Common myeloid progenitor, CD34-positive (primary cell): Measurements from ENCODE around the gene CSF3.

Experiments used
- CTCF ChIA-PET: fragments of 350-600 bp; sonication (Branson Sonifier 250); formaldehyde crosslinking; loops from one replicate; lab custom pipeline; 2021; ENCODE audit warnings: antibody characterized with exemption; lab: Charles Lee
- POLR2A ChIA-PET: fragments of 350-600 bp; sonication (Branson Sonifier 250); formaldehyde crosslinking; loops from one replicate; lab custom pipeline; 2021; ENCODE audit warnings: antibody characterized with exemption; lab: Charles Lee
- DNase-seq, 3 donors: peaks; one replicate each; pipeline versions ENCODE4 v3.0.0 to v3.0.0-alpha.2; 2013
- H3K27ac ChIP-seq, 2 experiments: 1 replicate in 1 of 2; 2 replicates in 1 of 2; pipeline ENCODE4 v1.7.0; 2013; ENCODE audit warnings: inconsistent platforms in 2 of 2, low read length in 2 of 2, mild to moderate bottlenecking in 2 of 2, low read depth in 1 of 2, moderate library complexity in 1 of 2; ENCODE audit not compliant: severe bottlenecking in 2 of 2, insufficient read depth in 1 of 2, poor library complexity in 1 of 2
- H3K27me3 ChIP-seq, 5 experiments: replicated peaks in 2 of 5; 1 replicate in 3 of 5; 2 replicates in 2 of 5; pipeline versions ENCODE4 v1.6.1 to v1.7.0; 2013; ENCODE audit warnings: low read length in 4 of 5, mild to moderate bottlenecking in 2 of 5, moderate library complexity in 2 of 5, inconsistent platforms in 1 of 5; ENCODE audit not compliant: insufficient read depth in 5 of 5, control insufficient read depth in 4 of 5
- H3K36me3 ChIP-seq, 4 experiments: 1 replicate in 2 of 4; 2 replicates in 2 of 4; pipeline versions ENCODE4 v1.6.1 to v1.7.0; 2013; ENCODE audit warnings: low read length in 3 of 4, control low read depth in 1 of 4, mild to moderate bottlenecking in 1 of 4; ENCODE audit not compliant: control insufficient read depth in 4 of 4, insufficient read depth in 4 of 4
- H3K4me1 ChIP-seq, 4 experiments: 1 replicate in 3 of 4; 2 replicates in 1 of 4; pipeline versions ENCODE4 v1.6.1 to v1.7.1; 2013; ENCODE audit warnings: low read length in 3 of 4, mild to moderate bottlenecking in 3 of 4, control low read depth in 1 of 4, inconsistent platforms in 1 of 4, moderate library complexity in 1 of 4; ENCODE audit not compliant: control insufficient read depth in 4 of 4, insufficient read depth in 4 of 4; ENCODE audit errors: control extremely low read depth in 1 of 4
- H3K4me3 ChIP-seq, 7 experiments: 1 replicate in 4 of 7; 2 replicates in 3 of 7; pipeline versions ENCODE4 v1.5.1 to v1.7.0; 2013; ENCODE audit warnings: mild to moderate bottlenecking in 7 of 7, low read length in 6 of 7, moderate library complexity in 6 of 7, inconsistent platforms in 2 of 7, low read depth in 2 of 7, control low read depth in 1 of 7; ENCODE audit not compliant: insufficient read depth in 4 of 7, control insufficient read depth in 1 of 7; ENCODE audit errors: extremely low read depth in 1 of 7
- H3K9me3 ChIP-seq, 5 experiments: 1 replicate in 4 of 5; 2 replicates in 1 of 5; pipeline versions ENCODE4 v1.6.1 to v1.7.1; 2013; ENCODE audit warnings: low read length in 4 of 5, mild to moderate bottlenecking in 2 of 5, inconsistent platforms in 1 of 5, low read depth in 1 of 5, moderate library complexity in 1 of 5; ENCODE audit not compliant: control insufficient read depth in 4 of 5, insufficient read depth in 2 of 5; ENCODE audit errors: control extremely low read depth in 1 of 5
- WGBS: methylation state at CpG from one replicate; pipeline ENCODE4 v1.1.5; 2013; ENCODE audit not compliant: insufficient coverage; 5-methylcytosine and 5-hydroxymethylcytosine counted together

CSF3 gene

GRCh38 chr17:40063901-40064531, 48.8 kb downstream of the CSF3 start:
- WGBS: 47% methylated on average over 9 of the region's 10 CpGs
- DNase-seq: no peak
- ChIA-PET CTCF (interaction anchor here (0.6 to 7.7 kb wide), 9 partner anchors 10 to 49 kb away, joined by 3 to 112 read pairs (median 10); partner anchors contain the start of gene MED24), POLR2A (interaction anchor here (0.6 to 1.0 kb wide), 2 partner anchors 11 to 16 kb away, joined by 3 to 4 read pairs; no protein-coding TSS in a partner anchor)
- H3K27ac ChIP-seq: peak overlapping the region in 1 of 2 experiments; percentile 69
- no peaks in the 10 kb centered on the region for H3K9me3 ChIP-seq
- H3K36me3 ChIP-seq: no peaks in the 10 kb centered on the region
- H3K4me3 ChIP-seq: peak overlapping the region in 6 of 7 experiments; percentile 71 to 96 (median 90)
- H3K4me1 ChIP-seq: peaks cover 8 to 54% (median 51%) of the 10 kb centered on the region in 4 experiments
- peaks cover 0 to 3% (median 0%) of the 10 kb centered on the region in 5 experiments for H3K27me3 ChIP-seq

- peak overlapping the region in 4 of 7 experiments; percentile 20 to 94 (median 49) for H3K4me3 ChIP-seq
- no peak for DNase-seq
Measured at GRCh38 chr17:40064971-40065768, 49.9 kb downstream of the CSF3 start.

GRCh38 chr17:40065769-40066510, 50.7 kb downstream of the CSF3 start:
- no peaks in the 10 kb centered on the region for H3K9me3 ChIP-seq
- H3K36me3 ChIP-seq: no peaks in the 10 kb centered on the region
- H3K27me3 ChIP-seq: peaks cover 0 to 3% (median 0%) of the 10 kb centered on the region in 5 experiments
- DNase-seq: no peak
- 86% methylated on average over 8 of the region's 11 CpGs for WGBS
- peaks cover 8 to 73% (median 70%) of the 10 kb centered on the region in 4 experiments for H3K4me1 ChIP-seq
- H3K27ac ChIP-seq: no peak overlapping the region
- POLR2A ChIA-PET: interaction anchor here (0.9 to 1.2 kb wide), 2 partner anchors 10 to 12 kb away, joined by 3 read pairs; partner anchors contain the start of gene MED24
- no peak overlapping the region for H3K4me3 ChIP-seq
- CTCF ChIA-PET: interaction anchor here (0.6 to 7.7 kb wide), 11 partner anchors 9 to 760 kb away, joined by 3 to 112 read pairs (median 6); partner anchors contain the start of genes MED24 and NR1D1

More at GRCh38 chr17:40064971-40065768, 49.9 kb downstream of the CSF3 start:
- no peaks in the 10 kb centered on the region for H3K36me3 ChIP-seq
- CTCF ChIA-PET: interaction anchor here (1.2 to 7.7 kb wide), 8 partner anchors 8 to 47 kb away, joined by 3 to 112 read pairs (median 10); partner anchors contain the start of genes MED24 and NR1D1
- H3K27ac ChIP-seq: peak overlapping the region in 1 of 2 experiments; percentile 5
- H3K9me3 ChIP-seq: no peaks in the 10 kb centered on the region
- POLR2A ChIA-PET: interaction anchor here (0.6 to 1.2 kb wide), 2 partner anchors 9 to 11 kb away, joined by 3 read pairs; partner anchors contain the start of gene MED24
- no CpG with 5 or more reads among the region's 10 CpGs for WGBS
- peaks cover 8 to 65% (median 63%) of the 10 kb centered on the region in 4 experiments for H3K4me1 ChIP-seq
- peaks cover 0 to 3% (median 0%) of the 10 kb centered on the region in 5 experiments for H3K27me3 ChIP-seq
